HepG2 (cell line): ENCODE measurements around the gene LIM2. TPM values are rescaled to one million over a fixed set of nuclear protein-coding genes. Genes with fewer than 3 reads are reported as not detected.

Experiments used
- BRD4 ChIP-seq: sonication (generic); formaldehyde crosslinking; IDR thresholded peaks from 2 replicates; pipeline ENCODE4 v1.4.0; 2020; ENCODE audit warnings: missing genetic modification reagents
- HMGA1 ChIP-seq: sonication (generic); formaldehyde crosslinking; conservative IDR thresholded peaks from 2 replicates; pipeline ENCODE4 v1.4.0; 2020; ENCODE audit warnings: missing genetic modification reagents
- NFATC3 ChIP-seq: sonication (generic); formaldehyde crosslinking; IDR thresholded peaks from 2 replicates; pipeline ENCODE4 v1.5.1; 2020; ENCODE audit warnings: mild to moderate bottlenecking, missing genetic modification reagents
- SP140L ChIP-seq: sonication (generic); formaldehyde crosslinking; IDR thresholded peaks from 2 replicates; pipeline ENCODE4 v1.4.0; 2020; ENCODE audit warnings: missing genetic modification reagents, borderline replicate concordance
- ZFP37 ChIP-seq: sonication (generic); formaldehyde crosslinking; IDR thresholded peaks from 2 replicates; pipeline ENCODE4 v1.4.0; 2020; ENCODE audit warnings: missing genetic modification reagents, borderline replicate concordance
- ZNF841 ChIP-seq: sonication (generic); formaldehyde crosslinking; IDR thresholded peaks from 2 replicates; pipeline ENCODE4 v1.8.1; 2023; ENCODE audit warnings: missing genetic modification reagents, borderline replicate concordance
- polyA plus RNA-seq, 8 experiments: library from polyadenylated mRNA; depleted of rRNA in 3 of 8; stranded (reverse) in 7 of 8; unstranded in 1 of 8; fragments of >200 nt; fragmentation: Illumina TruSeq in 4 of 8; extraction: Trizol in 4 of 8; gene quantifications; 2 replicates each; pipeline versions ENCODE4 v1.2.1 to v1.2.3, GENCODE V29; 2011 to 2016; ENCODE audit warnings: low read depth in 4 of 8, missing spikeins in 1 of 8, mixed read lengths in 1 of 8; ENCODE audit not compliant: insufficient read depth in 1 of 8
- total RNA-seq, 5 experiments: library from RNA; depleted of rRNA; stranded (reverse); fragments of >200 nt; fragmentation: Illumina TruSeq; extraction: Trizol; gene quantifications; 2 replicates each; pipeline ENCODE4 v1.2.3, GENCODE V29; 2016; ENCODE audit warnings: low read depth in 1 of 5
- TF ChIP-seq, protein P1 (sequence below): sonication (generic); formaldehyde crosslinking; IDR thresholded peaks from 2 replicates; pipeline ENCODE4 v1.5.0; 2020; ENCODE audit warnings: missing genetic modification reagents
- TF ChIP-seq, protein P2 (sequence below): IDR thresholded peaks from 2 replicates; pipeline ENCODE4 v1.6.1; 2016; ENCODE audit warnings: low read depth, missing genetic modification reagents, missing compliant biosample characterization

The LIM2 gene
- total and polyA plus RNA-seq, 2 of the 13 experiments (the other 11 are each of a cell fraction or from before 2014, with no cell fraction given) = 1.3 TPM; not detected in 1

DNA sequence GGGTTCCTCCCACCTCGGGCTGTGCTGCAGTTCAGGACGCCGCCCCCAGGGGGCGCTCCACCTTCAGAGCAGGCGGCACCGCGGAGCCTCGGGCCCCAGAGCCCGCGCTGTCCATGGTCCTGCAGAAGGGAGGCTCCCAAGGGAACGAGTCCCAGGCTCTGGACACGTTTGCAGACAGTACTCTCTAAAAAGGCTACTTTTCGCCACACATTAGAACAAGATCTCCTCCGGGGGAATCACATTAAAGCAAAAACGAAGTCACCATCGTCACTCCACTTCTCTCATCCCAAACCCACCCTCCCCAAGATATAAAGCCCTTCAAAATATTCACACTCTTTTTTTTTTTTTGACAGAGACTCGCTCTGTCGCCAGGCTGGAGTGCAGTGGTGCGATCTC lies 34.3 kb upstream of the LIM2 start (continued):
- TF ChIP-seq, protein P1, sequence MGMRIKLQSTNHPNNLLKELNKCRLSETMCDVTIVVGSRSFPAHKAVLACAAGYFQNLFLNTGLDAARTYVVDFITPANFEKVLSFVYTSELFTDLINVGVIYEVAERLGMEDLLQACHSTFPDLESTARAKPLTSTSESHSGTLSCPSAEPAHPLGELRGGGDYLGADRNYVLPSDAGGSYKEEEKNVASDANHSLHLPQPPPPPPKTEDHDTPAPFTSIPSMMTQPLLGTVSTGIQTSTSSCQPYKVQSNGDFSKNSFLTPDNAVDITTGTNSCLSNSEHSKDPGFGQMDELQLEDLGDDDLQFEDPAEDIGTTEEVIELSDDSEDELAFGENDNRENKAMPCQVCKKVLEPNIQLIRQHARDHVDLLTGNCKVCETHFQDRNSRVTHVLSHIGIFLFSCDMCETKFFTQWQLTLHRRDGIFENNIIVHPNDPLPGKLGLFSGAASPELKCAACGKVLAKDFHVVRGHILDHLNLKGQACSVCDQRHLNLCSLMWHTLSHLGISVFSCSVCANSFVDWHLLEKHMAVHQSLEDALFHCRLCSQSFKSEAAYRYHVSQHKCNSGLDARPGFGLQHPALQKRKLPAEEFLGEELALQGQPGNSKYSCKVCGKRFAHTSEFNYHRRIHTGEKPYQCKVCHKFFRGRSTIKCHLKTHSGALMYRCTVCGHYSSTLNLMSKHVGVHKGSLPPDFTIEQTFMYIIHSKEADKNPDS (CRISPR knock-in tag) = no peak
- TF ChIP-seq NFATC3 (CRISPR knock-in tag) = no peak
- TF ChIP-seq ZNF841 = no peak
- TF ChIP-seq SP140L = peak; percentile 99
- peak; percentile 98 for TF ChIP-seq ZFP37
- TF ChIP-seq BRD4 (CRISPR knock-in tag) = 0 out of 2 replicates have a peak, but pooled peaks have one; percentile 56
- TF ChIP-seq, protein P2, sequence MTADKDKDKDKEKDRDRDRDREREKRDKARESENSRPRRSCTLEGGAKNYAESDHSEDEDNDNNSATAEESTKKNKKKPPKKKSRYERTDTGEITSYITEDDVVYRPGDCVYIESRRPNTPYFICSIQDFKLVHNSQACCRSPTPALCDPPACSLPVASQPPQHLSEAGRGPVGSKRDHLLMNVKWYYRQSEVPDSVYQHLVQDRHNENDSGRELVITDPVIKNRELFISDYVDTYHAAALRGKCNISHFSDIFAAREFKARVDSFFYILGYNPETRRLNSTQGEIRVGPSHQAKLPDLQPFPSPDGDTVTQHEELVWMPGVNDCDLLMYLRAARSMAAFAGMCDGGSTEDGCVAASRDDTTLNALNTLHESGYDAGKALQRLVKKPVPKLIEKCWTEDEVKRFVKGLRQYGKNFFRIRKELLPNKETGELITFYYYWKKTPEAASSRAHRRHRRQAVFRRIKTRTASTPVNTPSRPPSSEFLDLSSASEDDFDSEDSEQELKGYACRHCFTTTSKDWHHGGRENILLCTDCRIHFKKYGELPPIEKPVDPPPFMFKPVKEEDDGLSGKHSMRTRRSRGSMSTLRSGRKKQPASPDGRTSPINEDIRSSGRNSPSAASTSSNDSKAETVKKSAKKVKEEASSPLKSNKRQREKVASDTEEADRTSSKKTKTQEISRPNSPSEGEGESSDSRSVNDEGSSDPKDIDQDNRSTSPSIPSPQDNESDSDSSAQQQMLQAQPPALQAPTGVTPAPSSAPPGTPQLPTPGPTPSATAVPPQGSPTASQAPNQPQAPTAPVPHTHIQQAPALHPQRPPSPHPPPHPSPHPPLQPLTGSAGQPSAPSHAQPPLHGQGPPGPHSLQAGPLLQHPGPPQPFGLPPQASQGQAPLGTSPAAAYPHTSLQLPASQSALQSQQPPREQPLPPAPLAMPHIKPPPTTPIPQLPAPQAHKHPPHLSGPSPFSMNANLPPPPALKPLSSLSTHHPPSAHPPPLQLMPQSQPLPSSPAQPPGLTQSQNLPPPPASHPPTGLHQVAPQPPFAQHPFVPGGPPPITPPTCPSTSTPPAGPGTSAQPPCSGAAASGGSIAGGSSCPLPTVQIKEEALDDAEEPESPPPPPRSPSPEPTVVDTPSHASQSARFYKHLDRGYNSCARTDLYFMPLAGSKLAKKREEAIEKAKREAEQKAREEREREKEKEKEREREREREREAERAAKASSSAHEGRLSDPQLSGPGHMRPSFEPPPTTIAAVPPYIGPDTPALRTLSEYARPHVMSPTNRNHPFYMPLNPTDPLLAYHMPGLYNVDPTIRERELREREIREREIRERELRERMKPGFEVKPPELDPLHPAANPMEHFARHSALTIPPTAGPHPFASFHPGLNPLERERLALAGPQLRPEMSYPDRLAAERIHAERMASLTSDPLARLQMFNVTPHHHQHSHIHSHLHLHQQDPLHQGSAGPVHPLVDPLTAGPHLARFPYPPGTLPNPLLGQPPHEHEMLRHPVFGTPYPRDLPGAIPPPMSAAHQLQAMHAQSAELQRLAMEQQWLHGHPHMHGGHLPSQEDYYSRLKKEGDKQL (CRISPR knock-in tag) = 0 out of 2 replicates have a peak, but pooled peaks have one; percentile 37
- no peak for TF ChIP-seq HMGA1 (CRISPR knock-in tag)
